GM18951 (cell line): ENCODE results near the gene DHRS12.
"Not testable (repeated sequence)": the region's sequence is repeated elsewhere in the genome, so short reads cannot be mapped to it uniquely, and the experiment has no call there.

Source experiments
- POLR2A ChIP-seq: IDR thresholded peaks from 4 replicates; pipeline ENCODE4 v1.6.1; 2011; ENCODE audit warnings: mild to moderate bottlenecking; ENCODE audit not compliant: insufficient read length, insufficient read depth; ENCODE audit errors: extremely low read depth
- in situ Hi-C: fragments of 300-500 bp; cut with MboI; formaldehyde crosslinking; loops from one replicate; pipeline ENCODE4 v1.12.0; 2022; ENCODE audit warnings: low sequenced_read_pairs, mixed read lengths, inconsistent platforms; ENCODE audit not compliant: unreplicated experiment

Gene DHRS12

DNA sequence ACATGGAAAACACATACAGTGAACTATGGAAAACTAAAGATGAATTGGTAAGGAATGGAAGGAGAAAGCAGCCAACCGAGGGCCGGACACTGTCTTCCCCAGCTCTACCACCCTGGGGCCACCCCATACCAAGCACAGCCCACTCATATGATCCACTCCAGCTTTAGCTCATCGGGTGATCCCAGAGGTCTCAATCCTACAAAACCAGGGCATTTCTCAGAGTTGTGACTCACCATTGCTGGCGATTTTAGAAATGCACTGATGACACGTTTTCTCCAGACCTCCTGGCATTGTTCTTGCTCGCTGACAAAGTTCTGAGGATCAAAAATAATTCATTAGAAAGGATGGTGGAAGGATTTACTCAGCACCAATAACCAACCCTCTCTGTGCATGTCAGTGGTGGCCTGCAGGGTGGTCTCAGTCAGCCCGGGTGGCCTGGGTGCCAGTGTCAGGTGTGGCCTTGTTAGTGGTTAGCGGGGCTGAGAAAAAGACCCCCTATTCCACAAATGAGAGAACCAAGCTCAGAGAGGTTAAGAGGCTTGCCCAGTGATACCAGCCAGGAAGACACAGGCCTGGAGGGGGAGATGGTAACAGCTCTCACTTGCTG, 34.4 kb upstream of the DHRS12 start:
- no peak for TF ChIP-seq POLR2A
- in situ Hi-C loops = no loop called here

DNA sequence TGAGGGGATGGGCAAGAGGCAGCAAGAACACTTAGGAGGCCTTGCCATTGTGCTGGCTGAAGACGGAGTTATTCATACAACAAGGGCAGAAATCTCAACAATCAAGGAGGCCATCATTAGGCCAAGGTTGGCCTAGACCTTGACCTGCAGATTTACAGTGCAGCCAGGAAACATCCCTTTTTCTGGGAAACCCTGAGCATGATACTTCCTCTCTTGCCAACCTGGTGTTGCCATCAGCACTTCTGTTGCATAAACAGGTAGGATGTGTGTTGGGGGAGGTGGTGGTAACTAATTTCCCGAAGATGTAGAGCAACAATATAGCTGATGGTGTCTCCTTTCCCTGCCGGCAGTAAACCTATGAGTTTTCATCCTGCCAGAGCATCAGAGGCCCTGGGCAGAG, 33.1 kb upstream of the DHRS12 start:
- no peak for TF ChIP-seq POLR2A
- in situ Hi-C loops = no loop called here

DNA sequence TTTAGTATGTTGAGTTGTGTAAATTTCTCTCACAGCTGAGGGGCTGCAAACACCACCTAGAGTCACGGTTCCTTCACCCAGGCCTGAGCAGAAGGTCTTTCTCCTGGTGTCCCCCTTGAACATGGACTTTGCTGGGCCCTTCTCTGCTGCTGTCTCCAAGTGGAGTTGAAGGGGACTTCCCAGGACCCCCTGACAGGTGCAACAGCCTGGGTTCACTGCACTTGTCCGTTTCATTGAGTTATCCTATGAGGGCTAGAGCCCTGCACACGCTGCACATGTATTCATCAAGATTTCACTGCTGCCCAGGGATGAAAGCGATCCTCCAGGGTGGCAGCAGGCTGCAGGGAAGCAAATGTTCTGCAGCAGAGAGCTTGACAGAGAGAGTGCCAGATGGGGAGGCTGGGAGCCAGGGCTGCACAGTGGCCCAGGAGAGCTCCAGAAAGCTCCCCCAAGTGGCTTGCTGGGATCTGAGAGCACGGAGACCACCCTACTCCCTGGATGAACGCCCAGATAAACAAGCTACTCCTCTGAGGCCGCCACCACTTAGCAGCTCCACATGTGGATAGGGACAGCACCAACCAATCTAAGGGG, 30.7 kb upstream of the DHRS12 start:
- in situ Hi-C loops = no loop called here
- no peak for TF ChIP-seq POLR2A

DNA sequence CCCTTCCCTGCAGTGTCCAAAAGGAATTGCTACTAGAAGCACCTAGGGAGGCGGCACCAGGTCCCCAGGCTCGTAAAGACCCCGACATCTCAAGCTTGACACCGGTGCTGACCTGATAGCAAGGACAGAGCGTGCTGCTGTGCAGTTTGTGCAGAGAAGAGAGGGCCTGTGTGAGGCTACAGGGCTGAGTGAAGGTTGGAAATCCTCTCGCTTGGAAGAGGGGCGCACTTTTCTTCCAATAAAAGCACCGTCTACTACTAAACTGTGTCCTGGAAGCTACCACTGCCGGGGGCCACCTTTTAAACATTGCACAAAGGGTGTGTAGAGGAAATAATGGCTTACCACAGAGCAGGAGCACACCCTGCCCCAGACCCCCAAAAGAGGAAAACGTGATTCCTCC, 30.0 kb upstream of the DHRS12 start:
- no peak for TF ChIP-seq POLR2A
- in situ Hi-C loops = no loop called here

DNA sequence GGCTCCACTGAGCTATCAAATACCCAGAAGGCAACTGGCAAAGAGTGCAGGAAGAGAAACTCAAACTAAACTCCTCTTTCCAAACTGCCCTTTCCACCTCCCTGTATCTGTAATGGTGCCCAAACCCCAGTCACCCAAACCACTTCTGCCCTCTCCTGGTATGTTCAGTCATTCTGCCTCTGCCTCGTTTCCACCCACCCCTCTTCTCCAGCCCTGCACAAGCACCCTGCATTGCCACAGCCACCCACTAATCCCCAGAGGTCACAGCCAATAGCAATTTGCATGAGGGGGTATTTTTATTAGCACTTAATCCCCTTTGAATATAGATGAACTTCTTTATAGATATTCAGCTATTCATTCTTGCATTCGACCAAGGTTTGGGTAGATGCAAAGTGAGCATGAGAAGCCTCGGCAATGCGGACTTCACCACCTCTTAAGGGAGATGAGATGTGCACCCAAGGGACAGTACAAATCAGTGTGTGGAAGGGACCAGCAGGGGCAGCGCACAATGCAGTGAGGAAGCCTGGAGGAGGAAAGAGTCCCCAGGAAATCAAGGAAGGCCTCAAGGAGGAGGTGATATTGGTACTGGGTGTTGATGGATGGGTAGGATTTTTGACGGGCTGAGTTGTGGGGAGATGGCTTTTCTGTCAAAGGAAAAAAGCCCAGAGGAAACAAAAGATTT, 28.6 kb upstream of the DHRS12 start:
- TF ChIP-seq POLR2A = no peak
- in situ Hi-C loops = no loop called here

DNA sequence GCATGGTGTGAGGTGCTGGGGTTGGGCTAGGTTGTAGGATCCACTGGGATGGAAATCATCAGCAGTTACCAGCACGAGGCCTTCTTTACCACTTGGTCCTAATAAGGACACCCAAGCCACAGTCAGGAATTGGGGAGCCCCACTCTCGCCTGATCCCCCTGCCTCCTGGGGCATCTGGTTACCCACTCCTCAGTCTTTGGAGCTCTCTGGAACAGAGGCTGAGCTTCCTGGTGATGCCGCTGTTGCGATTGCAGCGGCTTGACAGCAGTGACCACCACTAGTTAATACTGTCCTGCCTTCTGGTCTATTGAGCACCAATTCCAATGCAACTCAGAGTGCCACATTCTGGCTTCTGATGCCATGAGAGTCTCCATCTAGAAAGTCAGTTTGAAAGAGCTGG, 27.6 kb upstream of the DHRS12 start:
- in situ Hi-C loops = no loop called here

DNA sequence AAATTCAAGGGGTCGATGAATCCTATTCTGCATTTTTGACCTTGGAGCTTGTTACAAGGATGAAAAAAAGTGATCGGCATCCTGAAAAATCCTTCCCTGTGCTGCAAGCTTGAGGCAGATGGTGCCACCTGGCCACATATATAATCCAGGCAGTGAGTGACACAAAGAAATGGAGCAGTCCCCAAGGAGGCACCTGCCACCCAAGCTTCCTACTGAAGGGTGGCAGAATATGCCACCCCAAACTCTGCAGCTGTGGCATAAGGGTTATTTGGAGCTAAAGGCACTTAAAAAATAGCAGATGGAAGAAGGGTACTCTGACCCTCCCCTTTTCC, 25.6 kb upstream of the DHRS12 start:
- TF ChIP-seq POLR2A = no peak
- in situ Hi-C loops = no loop called here

More for the DNA sequence above, 27.6 kb upstream of the DHRS12 start:
- TF ChIP-seq POLR2A = no peak

DNA sequence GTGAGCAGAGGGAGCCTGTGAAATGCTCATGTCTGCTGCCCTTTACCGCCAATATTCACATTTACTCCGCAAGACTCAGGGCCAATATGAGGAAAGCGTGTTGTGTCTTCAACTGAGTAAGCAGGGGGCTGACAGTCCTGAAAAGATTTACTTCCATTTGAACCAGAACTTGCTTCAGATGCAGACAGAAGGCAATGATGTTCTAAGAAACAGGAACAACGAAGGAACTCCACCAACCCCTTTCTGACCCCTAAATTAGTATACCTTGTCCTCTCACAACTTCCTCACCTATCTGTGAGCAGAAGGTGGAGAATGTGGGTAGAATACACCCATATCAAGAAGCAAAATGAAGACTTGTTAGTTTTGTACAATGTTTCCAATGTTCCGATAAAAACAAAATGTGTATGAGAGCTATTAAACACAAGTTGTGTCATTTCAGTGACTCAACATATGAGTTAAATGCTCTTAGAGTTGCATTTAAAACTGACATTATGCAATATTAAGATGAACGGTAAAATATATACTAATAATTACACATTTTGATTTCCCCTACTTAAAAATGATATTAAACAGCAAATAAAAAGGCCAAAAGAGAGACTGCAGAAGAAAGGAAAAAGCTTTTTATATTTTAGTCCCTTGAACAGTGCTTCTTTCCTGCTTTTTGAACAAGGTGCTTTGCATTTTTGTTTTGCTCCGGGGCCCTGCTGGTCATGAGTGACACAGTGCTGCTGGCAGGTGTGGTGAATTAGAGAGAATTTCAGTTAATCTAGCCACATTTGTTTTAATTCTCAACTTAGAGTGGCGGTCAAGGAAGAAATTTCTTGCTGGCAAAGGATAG, 25.0 kb upstream of the DHRS12 start:
- in situ Hi-C loops = no loop called here
- no peak for TF ChIP-seq POLR2A

DNA sequence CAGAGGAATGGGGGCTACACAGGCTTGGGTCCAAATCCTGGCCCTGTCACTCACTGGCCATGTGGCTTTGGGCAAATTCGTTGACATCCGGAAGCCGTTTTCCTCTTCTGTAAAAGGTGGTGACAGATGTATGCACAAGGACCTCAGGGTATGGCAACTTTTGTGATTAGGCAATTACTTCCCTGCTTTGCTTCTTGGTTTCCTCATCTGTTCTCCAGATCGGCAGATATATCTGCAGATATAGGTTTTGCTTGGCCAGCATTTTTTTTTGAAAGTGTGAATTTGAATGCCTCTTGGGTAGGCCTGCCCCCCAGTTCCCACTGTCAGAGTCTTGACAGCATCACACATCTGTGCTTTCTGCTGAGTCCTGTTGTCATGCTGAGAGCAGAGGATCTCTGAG, 23.3 kb upstream of the DHRS12 start:
- TF ChIP-seq POLR2A = no peak
- in situ Hi-C loops = no loop called here

DNA sequence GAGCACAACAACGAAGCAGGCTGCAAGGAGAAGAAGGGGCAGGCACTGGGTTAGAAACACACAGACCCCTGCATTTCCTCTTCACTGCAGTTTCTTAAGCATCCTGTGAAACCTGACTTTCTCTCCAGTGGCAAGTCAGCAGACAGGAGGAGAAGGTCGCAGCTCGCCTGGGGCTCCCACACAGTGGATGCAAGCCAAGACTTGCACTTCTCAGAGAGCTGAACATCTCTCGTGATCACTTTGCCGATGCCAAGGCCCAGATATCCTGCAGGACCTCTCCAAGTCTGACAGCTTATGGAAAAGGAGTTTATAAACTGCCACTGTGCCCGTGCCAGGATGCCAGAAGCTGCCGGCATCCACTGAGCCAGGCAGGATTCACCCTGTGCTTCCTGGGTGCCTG, 22.6 kb upstream of the DHRS12 start:
- no peak for TF ChIP-seq POLR2A
- in situ Hi-C loops = no loop called here

DNA sequence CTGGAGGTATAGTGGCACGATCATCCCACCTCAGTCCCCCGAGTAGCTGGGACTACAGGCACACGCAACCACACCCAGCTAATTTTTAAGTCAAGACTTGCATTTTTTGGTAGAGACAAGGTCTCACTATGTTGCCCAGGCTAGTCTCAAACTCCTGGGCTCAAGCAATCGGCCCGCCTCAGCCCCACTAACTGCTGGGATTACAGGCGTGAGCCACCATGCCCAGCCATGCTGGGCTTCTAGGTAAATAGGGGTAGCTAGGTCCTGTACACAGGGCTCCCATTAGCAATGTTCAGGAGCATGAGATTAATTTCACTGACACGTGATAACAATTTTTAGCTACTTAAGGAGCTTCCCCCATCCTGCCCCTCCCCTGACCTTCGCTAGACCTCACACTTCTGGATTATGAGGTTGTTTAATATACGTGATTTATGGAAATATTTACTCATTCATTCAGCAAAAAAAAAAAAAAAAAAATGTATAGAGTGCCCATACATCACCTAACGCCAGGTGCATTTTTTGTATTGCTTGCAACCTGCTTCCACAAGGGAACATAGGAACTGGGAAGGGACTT, 21.8 kb upstream of the DHRS12 start:
- TF ChIP-seq POLR2A = no peak
- in situ Hi-C loops = no loop called here

DNA sequence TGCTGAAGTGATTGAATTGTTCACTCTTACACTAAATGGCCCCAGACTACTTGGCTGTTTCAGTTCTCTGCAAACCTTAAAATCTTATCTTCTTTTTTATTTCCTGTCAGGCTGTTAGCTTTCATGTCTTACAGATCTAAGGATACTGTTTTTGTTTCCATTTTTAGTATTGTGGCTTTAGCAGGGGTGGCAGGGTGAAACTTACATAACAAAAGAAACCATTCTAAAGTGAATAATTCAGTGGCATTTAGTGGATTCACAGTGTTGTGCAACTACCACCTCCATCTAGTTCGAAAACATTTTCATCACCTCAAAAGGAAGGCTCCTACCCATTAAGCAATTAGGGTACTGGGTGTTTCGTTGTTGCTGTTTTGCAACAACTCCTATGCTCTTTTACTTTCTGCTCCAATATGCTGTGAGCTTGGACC, 21.2 kb upstream of the DHRS12 start:
- no peak for TF ChIP-seq POLR2A
- in situ Hi-C loops = no loop called here

DNA sequence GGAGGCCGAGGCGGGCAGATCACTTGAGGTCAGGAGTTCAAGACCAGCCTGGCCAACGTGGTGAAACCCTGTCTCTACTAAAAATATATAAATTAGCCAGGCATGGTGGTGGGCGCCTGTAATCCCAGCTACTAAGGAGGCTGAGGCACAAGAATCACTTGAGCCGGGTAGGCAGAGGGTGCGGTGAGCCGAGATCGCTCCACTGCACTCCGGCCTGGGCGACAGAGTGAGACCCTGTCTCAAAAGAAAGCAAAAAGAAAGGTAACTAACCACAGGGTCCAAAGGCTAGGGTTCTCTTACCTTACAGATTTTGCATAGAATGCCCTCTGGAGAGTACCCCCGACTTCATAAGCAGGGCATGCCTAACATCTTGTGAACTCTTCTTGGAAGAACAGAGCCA, 20.7 kb upstream of the DHRS12 start:
- in situ Hi-C loops = not testable (repeated sequence)
